SKM-1 treated with dmso at 0.1 percent for 144 hours (cell line): ENCODE data around the gene ZNF622.
A peak's percentile ranks its signal among the peaks of the same experiment; 100 is the strongest.
"Not testable (repeated sequence)": the region's sequence is repeated elsewhere in the genome, so short reads cannot be mapped to it uniquely, and the experiment has no call there.

ENCODE experiments used
- DNase-seq: peaks from one replicate; lab custom pipeline; 2025; ENCODE audit not compliant: unreplicated experiment; lab: John Stamatoyannopoulos, UW

The ZNF622 gene

GRCh38 chr5:16480821-16481538, 15.4 kb upstream of the ZNF622 start:
- no peak for DNase-seq

GRCh38 chr5:16480144-16480543, 14.5 kb upstream of the ZNF622 start:
- DNase-seq = no peak

- DNase-seq = no peak
Measured at GRCh38 chr5:16477541-16477940, 11.9 kb upstream of the ZNF622 start.

GRCh38 chr5:16476417-16476816, 10.8 kb upstream of the ZNF622 start:
- not testable (repeated sequence) for DNase-seq

GRCh38 chr5:16471387-16471786, 5.8 kb upstream of the ZNF622 start:
- no peak for DNase-seq

- DNase-seq = no peak
Measured at GRCh38 chr5:16467363-16468219, 2.0 kb upstream of the ZNF622 start.

GRCh38 chr5:16464664-16465543, 696 bp downstream of the ZNF622 start:
- no peak for DNase-seq

- DNase-seq = no peak
Measured at GRCh38 chr5:16464231-16464630, 1.4 kb downstream of the ZNF622 start.

- DNase-seq = no peak
Measured at GRCh38 chr5:16461782-16462181, 3.8 kb downstream of the ZNF622 start.

GRCh38 chr5:16461026-16461425, 4.6 kb downstream of the ZNF622 start:
- no peak for DNase-seq

- DNase-seq = no peak
Measured at GRCh38 chr5:16459451-16459850, 6.1 kb downstream of the ZNF622 start.

- no peak for DNase-seq
Measured at GRCh38 chr5:16457853-16458252, 7.7 kb downstream of the ZNF622 start.

GRCh38 chr5:16457451-16457850, 8.1 kb downstream of the ZNF622 start:
- no peak for DNase-seq

- peak; percentile 40 for DNase-seq
Measured at GRCh38 chr5:16456103-16456832, 9.3 kb downstream of the ZNF622 start.

- no peak for DNase-seq
Measured at GRCh38 chr5:16455668-16456067, 9.9 kb downstream of the ZNF622 start.

GRCh38 chr5:16454686-16455085, 10.9 kb downstream of the ZNF622 start:
- no peak for DNase-seq

- no peak for DNase-seq
Measured at GRCh38 chr5:16453609-16454008, 12.0 kb downstream of the ZNF622 start.

- no peak for DNase-seq
Measured at GRCh38 chr5:16450163-16450562, 15.4 kb downstream of the ZNF622 start.

GRCh38 chr5:16446993-16447392, 18.6 kb downstream of the ZNF622 start:
- no peak for DNase-seq

GRCh38 chr5:16437977-16438376, 27.6 kb downstream of the ZNF622 start:
- DNase-seq = no peak
